ENCODE results near the gene PNPLA2.
A peak's percentile ranks its signal among the peaks of the same experiment; 100 is the strongest.

Gene PNPLA2

DNA sequence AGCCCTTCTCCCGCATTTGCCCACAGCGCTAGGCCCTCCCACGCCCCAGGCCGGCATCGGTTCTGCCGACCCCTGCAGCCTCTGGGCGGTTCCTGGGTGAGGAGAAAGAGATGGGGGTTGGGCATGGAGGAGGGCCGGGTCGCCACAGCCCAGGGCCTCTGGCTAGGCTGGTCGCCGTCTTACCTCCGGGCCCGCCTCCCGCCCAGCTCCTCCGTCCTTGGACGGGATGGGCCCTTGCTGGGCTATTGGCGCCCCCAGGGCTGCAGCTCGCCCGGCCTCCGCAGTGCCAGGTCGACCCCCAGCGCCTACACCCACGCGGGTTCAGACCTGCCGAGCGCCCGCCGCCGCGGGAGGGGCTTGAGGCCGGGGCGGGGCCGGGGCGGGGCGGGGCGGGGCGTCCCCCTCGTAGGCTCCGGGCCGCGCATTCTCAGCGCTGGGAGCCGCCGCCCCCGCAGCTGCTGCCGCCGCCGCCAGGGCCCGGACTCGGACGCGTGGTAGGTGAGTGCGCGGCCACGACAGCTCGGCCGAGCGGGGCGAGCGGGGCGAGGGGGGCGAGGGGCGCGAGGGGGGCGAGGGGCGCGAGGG lies 13.9 kb downstream of the PNPLA2 start, which contains the start of gene CD151:
TSS of gene CD151 (plus strand) at position 424 of the 585 bp plus-strand sequence. CDS start 3,118 bp downstream, outside the sequence.
- peak in 1 of 2 experiments; percentile 85 for DNase-seq

DNA sequence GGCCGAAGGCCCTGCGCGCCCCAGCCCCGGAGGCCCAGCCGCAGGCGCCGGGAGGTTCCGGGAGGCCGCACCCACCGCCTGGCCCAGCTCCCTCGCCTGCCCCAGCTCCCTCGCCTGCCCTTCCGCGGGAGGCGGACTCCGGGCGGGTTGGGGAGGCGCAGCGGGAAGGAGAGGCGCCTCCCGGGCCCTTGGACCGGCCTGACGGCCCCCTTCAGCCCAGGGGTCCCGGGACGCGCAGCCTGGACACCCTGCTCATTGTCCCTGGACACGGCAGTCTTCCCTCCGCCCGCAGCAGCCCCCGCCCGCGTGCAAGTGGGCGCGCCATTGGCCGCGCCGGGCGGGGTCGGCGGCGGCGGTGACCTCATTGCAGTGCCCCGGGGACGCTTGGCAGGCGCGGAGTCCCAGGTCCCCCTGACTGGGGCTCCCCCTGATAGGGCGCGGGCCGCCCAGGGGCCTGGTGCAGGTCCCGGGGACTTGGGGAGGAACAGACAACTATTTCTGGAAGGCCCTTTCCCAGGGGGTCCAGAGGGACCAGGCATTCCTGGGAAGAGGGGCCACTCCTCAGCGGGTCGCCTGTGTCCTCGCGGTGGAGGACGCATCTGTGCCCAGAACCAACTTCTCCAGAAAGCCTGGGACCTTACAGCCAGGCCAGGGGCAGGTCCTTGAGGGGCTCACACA lies 14.5 kb downstream of the PNPLA2 start:
- peak in 1 of 2 experiments; percentile 84 for DNase-seq

GRCh38 chr11:833849-834311 lies 15.2 kb downstream of the PNPLA2 start:
- no peak for DNase-seq

DNA sequence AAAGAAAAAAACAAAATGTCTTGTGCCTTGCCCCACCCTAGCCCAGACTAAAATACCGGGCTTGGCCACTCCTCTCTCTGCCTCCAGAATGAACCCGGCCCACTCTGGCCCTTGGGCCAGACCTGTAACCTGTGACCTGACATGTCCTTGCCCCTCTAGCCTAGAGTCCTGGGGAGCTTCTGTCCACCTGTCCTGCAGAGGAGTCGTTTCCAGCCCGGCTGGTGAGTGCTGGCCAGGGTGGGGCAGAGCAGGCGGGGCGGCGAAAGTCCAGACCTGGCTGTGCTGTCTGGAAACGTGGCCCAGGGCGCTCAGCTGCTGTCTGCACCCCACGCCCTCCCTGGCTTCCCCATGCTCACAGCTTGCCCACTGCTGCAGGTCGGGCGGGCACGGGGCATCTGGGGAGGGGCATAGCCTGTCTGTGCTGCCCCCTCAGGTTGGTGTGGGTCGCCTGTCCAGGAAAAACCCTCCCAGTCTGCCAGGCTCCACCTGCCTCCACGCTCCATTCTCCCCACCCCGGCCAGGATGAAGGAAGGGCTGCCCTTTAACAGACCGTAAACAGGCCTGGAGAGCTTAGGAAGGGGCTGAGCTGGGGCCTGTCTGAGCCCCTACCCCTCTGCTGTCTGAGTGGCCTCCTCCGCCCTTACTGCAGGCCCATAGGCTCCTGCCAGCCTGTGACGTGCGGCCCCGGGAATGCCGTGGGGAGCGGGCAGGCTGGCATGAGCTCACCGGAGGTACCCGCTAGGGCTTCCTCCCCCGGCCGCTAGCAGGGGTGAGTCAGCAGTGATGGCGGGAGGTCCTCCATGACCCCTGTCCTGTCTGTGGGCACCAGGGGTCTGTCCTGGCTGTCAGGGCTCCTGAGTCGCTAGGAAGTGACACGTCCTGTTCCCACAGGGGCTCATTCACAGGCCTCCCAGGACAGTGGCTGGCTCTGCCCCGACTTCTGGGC lies 15.9 kb downstream of the PNPLA2 start:
- DNase-seq: no peak

DNA sequence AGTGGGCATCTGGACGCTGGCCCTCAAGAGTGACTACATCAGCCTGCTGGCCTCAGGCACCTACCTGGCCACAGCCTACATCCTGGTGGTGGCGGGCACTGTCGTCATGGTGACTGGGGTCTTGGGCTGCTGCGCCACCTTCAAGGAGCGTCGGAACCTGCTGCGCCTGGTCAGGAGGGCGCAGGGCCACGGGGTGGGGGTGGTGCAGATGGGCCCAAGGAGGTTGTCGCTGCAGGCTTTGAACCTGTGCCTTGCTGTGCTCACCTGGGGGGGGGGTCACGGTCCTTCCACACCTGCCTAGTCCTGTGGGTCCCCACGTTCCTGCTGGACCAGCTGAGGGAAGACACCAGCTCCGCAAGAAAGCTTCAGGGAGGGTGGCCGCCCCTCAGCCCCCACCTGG lies 17.6 kb downstream of the PNPLA2 start:
- DNase-seq: no peak

DNA sequence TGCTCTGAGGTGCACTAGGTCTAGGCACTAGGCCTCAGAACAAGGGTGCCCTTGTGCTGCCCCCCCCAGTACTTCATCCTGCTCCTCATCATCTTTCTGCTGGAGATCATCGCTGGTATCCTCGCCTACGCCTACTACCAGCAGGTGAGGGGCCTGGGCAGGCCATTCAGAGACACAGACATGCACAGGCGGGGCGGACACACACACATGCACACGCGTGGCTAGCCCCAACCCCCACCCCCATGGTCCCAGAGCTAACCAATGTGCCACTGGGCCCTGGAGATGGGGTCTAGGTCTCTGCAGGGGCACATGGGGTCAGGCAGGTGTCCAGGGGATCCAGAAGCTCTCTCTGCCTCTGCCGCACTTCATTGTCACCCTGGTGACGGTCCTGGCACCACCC lies 18.0 kb downstream of the PNPLA2 start:
- DNase-seq: no peak

GRCh38 chr11:837189-837989 lies 18.7 kb downstream of the PNPLA2 start:
- no peak for DNase-seq

DNA sequence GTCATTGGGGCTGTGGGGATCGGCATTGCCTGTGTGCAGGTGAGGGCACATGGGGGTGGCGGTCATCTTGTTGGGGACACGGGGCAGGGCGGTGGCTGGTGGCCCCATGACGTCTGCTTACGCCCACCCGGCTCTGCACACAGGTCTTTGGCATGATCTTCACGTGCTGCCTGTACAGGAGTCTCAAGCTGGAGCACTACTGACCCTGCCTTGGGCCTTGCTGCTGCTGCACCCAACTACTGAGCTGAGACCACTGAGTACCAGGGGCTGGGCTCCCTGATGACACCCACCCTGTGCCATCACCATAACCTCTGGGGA lies 19.2 kb downstream of the PNPLA2 start:
- no peak for DNase-seq

DNA sequence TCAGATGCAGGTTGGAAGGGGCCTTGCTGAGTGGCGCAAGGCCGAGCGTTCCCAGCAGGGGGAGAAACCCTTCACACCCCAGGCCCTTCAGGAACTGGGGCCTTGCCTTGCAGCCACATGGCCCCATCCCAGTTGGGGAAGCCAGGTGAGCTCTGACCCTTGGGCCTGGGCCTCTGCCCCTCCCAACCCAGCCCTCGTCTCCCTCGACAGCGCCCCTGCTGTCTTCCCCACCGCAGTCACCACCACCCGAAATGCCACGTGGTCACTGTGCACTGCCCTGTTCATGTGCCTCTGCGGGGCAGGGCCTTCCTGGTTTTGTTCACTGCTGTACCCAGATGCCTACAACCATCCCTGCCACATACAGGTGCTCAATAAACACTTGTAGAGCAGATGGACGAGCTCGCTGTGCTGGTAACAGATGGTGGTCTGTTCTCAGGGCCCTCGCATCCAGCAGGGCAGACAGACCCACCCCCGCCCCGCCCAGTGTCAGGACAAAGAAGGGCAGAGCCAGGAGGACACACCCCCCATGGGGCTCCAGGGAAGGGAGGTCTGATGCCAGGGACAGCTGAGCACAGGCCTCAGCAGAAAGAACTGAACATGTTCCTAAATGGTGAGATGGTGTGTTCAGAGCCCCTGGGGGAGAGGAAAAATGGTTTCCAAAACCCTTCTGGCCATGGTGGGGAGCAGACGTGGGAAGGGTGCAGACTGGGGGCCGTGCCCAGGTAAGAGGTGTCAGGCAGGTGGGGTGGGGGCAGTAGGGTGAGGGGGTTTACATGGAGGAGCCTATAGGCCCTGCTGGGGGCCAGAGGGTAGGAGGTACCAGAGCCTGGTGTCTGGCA lies 19.9 kb downstream of the PNPLA2 start:
- DNase-seq: no peak

DNA sequence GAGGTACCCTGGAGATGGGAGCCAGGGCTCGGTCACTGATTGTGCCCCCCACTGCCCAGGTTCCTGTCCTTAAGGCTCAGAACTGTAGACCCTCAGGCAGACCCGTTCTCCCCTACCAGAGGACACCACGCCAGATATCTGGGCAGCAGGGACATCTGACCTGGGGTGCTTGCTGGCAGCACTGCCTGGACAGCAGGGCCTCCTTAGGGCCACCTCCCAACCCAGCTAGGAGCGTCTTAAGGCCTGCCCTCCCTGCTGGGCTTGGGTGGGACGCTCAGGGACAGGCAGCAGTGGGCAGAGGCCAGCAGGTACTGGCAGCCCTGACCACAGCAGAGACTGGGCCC lies 20.5 kb downstream of the PNPLA2 start:
- no peak for DNase-seq

DNA sequence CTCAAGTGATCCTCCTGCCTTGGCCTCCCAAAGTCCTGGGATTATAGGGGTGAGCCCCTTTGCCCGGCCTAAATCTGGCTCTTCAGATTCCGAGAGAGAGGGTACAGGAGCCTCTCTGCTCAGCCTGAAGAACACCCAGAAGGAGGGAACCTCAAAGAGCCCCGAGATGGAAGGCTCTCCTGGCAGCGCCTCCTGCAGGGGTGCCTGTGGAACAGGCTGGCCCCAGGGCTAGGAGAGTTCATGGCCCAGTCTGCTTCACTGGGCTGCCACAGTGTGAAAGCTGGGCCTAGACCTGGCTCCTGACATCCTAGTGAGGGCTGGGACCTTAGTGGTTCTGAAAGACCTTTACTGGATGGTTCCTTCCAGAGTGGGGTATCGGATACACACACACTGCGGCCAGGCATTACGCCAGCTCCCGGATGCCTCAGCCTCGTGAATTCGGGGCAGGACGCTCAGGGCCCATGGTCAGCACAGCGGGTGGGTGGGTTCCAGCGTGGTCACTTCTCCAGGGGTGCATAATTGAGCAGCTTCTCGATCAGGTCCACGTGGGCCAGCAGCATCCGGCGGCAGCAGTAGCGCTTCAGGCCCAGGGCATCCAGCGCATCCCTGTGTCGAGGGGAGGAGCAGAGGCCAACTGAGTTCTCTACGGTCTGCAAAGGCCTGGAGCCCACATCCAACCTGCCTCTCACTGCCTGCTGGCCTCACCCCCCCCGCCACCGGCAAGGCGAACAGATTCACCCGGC lies 21.3 kb downstream of the PNPLA2 start:
- no peak for DNase-seq

DNA sequence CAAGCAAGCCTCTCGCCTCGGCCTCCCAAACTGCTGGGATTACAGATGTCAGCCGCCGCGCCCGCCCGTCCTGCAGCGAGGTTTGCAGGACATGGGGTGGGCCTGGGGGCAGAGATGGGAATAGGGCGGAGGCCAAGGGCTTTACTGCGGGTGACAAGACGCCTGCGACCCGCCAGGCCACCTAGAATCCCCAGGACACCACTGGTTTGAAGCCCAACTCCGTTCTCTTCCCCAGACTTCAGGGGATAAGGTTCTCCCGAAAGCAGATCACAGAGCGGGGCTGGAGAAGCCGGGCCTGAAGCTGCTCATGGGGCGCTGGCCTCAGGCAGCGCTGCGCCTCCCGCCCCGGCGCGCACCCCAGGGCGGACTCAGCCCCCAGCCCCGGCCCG lies 23.3 kb downstream of the PNPLA2 start:
- no peak for DNase-seq

DNA sequence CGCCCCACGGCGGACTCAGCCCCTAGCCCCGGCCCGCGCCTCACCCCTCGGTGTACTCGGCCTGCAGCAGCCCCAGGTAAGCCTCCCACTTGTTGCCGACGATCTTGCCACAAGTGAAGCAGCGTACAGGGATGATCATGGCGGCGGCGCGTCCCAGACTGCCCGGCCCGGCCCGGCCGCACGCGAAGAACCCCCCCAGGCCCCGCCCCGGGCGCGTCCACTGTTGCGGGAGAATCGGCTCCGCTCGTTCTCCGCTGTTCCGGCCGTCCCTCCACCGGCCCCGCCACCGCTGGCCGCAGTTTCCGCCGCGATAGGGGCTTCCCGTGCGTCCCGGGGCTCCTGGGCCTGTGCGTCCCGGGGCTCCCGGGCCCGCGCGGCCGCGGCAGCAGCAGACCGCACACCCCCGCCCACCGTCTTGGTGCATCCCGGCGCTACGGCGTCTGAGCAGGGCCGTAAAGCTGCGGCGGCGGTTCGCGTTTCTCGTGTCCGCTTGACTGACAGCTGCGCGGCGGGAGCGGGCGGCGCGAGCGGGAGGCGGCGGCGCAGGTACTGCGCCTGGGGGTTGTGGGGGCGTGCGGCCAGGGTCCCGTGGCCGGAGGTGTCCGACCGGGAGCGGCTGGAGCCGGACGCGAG lies 23.8 kb downstream of the PNPLA2 start, which contains the start of the genes POLR2L and TSPAN4:
TSS of gene POLR2L (minus strand) at position 160 of the 633 bp plus-strand sequence. CDS start at position 139, 21 bp downstream.
TSS of gene TSPAN4 (plus strand) at position 483 of the 633 bp plus-strand sequence. CDS start 7,453 bp downstream, outside the sequence.
- DNase-seq: peak; percentile 52 to 97

DNA sequence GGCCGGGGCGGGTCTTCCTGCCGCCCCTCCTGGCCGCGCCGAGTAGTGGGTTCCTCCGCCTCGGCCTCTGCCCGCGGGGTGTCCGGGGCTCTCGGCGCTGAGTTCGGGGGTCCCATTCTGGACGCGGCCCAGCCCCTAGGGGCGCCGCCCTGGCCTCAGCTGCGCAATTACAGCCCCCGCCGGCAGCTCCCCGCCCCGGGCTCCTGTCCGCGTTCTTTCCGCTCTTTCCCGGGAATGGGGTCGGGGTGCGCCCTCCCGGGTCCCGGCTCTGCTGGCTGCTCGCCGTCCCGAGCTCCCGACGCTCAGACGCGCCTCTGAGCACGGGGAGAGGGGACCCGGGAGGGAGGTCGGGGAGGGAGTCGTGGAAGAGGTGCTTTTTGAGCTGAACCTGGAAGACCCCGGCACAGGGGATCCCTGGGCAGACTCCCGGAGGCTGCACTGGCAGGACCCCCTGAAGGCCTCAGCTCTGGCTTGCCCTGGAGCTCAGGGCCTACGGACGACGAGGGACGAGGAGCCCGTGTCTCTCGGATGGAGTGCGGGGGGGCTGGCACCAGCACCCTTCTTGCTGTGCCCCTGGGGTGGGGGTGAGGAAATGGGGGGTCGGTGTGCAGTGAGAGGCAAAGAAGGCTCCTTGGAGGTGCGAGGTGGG lies 24.5 kb downstream of the PNPLA2 start:
- DNase-seq: no peak

DNA sequence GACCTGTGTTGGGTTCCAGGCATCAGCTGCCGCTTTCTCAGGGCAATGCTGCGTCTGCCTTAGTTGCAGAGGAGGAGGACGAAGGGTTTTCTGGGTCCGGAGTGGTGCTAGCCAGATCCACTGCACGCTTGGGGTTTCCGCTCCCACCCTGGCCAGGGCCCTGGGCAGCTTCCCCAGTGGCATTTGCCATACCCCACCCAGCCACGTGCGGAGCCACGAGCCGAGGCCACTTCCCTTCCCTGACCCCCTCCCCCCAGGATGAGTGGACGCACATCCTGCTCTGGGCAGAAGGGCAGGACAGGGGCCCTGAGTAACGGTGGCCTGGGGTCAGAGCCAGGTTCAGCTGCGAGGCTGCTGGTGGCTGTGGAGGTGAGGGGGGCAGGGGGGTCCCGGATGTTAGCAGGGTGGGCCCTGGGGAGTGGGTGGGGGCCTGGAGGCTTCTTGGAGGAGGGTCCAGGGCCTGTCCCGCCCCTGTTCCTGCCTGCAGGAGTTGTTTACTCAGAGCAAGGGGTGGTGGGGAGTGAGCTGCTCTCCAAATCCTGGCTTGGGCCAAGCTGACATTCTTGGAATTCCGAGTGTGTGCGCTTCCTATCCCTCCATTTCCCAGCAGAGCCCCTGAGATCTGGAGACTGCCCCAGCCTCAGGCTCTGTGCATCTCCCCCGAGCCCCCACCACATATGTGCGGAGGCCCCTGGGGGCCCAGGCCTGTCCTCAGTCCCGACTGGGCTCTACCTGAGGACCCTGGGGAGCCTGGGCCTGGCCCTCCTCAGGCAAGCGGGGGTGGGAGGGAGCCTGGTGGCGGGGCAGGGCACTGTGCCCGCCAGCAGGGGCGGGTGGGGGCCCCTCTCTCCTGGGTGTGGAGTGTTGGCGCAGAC lies 25.3 kb downstream of the PNPLA2 start:
- DNase-seq: no peak

DNA sequence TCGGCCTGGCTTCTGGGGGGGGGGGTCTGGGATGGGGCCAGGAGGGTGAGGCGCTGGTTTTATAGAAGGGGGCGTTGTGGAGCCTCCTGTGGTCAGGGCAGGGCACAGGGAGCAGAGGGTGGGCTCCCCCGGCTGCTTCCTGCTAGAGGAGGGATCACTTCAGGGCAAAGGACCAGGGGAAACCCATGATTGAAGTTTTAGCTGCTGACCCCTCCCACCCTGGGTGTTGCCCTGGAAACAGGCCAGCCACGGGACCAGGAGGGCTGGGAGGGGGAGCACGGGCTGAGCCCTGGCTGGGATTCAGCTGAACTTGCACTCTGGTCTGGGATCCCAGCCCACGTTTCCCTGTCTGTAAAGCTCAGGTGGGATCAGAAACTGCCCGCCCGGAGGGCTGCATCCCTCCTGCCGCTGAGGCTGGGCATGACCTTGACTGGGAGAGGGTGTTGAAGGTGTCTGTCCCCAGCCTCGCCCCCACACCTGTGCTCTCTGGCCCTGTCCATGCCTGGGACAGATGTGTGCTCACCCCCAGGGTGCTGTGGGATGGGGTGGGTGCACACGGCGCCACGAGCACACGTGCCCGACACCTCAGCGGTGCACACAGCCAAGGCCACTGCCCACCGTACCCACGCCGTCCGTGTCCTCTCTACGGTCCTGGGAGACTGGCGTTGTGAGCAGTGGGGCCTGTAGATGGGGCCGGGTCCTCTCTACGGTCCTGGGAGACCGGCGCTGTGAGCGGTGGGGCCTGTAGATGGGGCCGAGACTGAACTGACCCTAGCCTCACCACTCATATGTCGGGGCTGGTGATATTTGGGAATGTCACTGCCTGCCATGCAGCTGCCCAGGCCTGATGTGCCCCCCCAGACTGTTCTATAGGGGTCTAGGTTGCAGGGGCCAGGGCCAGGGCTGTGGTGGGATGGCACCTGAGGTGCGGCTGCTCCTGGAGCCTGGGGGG lies 26.3 kb downstream of the PNPLA2 start:
- no peak for DNase-seq

GRCh38 chr11:845872-846495 lies 27.3 kb downstream of the PNPLA2 start:
- DNase-seq: no peak

Measured in NCI-H526 (cell line).